NB4 (cell line): ENCODE results near the gene FAM83D.

ENCODE experiments used
- CTCF ChIP-seq: IDR thresholded peaks from one replicate; pipeline ENCODE4 v1.5.1; 2012; ENCODE audit warnings: low read depth, low read length
- POLR2A ChIP-seq: IDR thresholded peaks from 2 replicates; pipeline ENCODE4 v1.6.1; 2011; ENCODE audit warnings: mild to moderate bottlenecking; ENCODE audit not compliant: insufficient read length; ENCODE audit errors: extremely low read depth

- TF ChIP-seq CTCF (no peak), POLR2A (no peak)
These were observed 53.2 kb downstream of the FAM83D start for GRCh38 chr20:38979434-38979833.
